Measurements from ENCODE around the gene HSPA4.

The HSPA4 gene

DNA sequence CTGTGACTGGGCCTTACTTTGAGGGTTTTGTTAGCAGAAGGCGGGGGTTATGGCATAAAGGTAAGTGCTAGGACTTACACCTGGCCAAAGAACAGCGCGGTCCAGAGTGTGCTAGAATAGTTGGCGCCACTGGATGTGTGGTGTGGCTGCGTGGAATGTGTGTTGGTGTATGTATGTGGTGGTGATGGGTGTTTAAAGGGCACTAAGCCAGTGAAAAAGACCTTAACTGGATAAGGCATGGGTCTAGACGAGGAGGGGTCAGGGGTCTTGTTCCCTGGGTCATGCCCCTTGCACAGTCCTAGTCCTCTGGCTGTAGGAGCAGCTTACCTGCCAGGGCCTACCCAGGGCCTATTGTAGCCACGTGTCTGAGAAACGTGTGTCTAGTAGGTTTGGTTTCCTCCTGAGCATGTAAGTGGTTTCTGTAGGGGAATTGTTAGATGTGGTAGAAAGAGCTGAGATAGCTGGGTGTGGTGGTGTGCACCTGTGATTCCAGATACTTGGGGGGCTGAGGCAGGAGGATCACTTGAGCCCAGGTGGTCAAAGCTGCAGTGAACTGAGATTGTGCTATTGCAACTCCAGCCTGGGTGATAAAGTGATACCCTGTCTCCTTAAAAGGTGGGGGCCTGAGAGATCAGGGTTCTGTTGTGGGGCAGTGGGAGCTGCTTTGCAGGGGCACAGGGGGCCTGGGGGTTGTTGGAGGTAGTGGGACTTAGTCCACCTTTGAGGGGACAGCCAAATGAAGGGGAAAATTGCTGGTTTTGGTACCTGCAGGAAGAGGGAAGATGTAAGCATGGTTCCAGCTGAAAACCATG lies 55.2 kb downstream of the HSPA4 start:
- no peak for DNase-seq

GRCh38 chr5:133108481-133108921 lies 56.7 kb downstream of the HSPA4 start:
- no peak for DNase-seq

DNA sequence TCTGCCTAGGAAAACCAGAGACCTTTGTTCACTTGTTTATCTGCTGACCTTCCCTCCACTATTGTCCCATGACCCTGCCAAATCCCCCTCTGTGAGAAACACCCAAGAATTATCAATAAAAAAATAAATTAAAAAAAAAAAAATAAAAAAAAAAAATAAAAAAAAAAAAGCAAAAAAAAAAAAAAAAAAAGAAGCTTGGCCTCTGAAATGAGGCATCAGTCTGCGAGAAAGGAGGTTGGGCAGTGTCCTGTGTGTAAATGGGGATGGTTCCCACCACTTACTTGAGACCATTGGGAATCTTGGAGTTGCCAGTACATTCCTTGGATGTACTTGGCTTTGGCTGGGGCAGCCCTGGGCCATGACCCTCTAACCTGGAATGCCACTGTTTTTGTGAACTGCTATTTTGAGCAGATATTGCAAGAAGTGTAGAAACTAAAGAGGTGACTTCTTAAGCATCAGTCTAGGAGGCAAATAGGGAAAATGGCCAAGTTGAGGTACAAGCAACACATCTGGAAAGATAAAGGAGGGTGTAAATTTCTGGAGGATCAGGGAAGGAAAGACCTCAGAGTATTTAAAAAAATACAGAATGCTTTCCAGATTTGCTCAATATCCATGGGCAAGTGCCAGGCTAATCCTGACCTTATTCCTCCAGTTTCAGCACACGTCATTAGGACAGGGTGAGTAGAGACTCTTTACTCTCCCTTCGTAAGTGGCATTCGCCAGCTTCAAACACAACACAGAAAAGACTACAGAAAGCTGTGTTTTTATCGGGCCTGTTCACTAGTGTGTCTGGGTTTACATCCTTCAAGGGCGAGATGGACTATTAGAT lies 58.1 kb downstream of the HSPA4 start:
- DNase-seq = no peak

- no peak for DNase-seq
Measured at GRCh38 chr5:133110709-133111108, 58.9 kb downstream of the HSPA4 start.

- DNase-seq = peak; percentile 47 to 50
Measured at GRCh38 chr5:133111299-133111698, 59.5 kb downstream of the HSPA4 start.

DNA sequence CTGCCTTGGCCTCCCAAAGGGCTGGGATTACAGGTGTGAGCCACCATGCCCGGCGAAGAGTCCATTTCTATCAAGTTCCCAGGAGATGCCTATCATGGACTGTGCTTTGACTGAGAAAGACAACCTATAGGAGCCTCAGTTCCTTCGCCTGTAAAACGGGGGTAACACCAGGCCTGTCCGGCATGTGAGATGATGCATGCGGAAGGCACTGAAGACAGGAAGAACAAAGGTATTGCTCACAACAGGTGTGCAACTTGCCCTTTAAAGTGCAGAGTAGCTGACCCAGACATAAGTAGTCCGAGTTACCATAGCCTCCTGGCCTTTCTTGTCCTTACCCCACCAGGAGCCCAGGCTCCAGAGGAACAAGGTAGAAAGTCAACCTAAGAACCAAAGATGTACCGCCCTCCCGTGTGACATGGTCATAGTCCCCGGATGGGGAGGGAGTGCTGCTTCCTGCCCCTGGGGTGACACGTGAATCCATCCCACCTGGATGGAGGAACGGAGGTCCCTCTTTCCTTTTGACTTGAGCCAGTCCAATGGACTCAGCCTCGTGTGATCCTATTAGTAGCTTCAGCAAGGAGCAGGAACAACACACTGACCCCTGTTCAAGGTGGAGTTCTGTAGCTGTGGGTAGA lies 60.3 kb downstream of the HSPA4 start:
- DNase-seq = no peak

- no peak for DNase-seq
Measured at GRCh38 chr5:133113331-133114061, 61.7 kb downstream of the HSPA4 start.

DNA sequence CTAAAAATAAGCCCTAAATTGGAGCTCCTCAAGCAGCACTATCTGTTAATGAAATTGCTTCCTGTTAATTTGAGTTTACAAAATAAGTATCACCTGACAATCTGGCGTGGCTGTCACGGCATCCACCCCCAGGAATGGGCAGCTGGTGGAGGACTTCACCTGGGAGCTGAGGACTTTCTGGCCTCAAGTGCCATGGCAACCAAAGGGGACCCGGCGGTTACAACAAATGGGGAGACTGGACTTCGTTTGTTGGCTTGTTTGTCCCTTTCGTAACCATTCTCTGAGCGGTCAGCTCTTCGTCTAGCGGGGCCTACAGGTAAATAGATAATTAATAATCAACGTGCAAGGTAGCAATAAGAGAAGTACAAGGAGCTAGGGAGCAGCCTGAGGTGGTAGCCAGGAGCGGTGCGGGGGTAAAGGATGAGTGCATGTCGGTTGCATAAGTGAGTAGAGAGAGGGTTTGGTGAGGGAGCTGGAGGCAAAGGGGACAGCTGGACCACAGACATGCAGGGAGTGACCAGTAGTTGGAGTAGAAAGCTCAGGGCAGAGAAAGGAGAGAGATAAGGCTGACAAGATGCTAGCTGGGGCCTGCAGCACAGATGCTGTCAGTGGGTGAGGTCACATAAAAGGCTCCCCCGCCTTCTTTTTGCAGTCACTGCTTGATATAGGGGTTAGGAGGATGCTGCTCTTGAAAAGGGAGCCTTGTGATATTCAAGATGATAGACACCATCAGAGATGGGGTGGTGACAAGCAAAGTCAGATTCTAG lies 62.5 kb downstream of the HSPA4 start:
- no peak for DNase-seq

- DNase-seq = no peak
Measured at GRCh38 chr5:133114933-133115310, 63.1 kb downstream of the HSPA4 start.

- DNase-seq = no peak
Measured at GRCh38 chr5:133116601-133117000, 64.8 kb downstream of the HSPA4 start.

DNA sequence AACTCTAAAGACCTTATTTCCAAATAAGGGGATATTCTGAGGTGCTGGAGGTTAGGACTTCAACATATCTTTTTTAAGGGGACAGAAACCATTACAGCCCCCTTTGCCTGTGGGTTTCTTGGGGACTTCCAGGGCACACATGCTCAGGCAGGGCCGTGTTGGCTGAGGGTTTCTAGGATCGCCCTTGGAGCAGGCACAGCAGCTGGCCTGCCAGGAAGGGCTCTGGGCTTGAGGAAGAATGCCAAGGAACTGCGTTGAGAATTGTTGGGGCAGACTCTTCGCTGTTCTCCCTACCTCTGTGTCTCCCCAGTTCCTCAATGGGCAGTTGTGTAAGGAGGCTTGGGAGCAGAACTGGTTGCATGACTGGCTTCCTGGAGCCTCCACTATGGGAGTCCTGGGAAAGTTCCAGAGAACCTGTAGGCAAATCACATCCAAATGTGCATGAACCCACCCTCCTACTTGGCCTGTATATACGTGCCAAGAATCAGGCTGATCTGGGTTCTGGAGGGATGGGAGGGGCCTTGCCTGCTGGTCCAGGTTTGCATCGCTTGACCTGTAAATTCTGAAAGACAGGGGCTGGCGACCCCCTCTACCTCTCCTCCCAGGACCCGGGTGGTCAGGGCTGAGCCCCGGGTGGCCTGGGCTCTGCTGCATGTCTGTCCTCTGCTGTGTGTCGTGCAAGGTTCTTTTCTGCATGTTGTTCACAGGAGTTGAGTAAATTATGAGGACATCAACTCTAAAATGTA lies 65.5 kb downstream of the HSPA4 start:
- no peak for DNase-seq

DNA sequence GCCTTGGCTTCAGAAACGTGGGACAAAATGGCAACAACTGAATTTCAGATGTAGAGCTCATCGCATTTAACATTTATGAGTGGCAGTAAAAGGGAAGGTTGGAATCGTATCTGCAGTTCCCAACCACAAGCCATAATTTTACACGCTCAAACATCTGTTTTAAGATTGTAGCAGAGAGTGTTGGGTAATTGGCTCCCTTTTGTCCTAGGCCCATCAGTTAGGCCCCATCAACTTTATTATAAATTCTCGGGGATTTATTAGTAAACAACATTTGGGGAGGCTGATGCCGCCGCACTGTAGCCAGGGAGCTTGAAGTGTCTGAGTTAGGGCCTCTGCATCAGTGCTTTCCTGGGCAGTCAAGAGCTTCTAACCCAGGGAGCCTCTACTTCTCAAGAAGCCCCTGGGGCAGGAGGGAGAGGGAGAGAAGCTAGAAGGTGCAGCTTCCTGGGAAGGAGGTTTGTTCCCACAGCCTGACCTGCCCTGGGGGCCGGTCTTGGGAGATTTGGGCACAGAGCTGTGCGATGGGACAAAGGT lies 66.2 kb downstream of the HSPA4 start:
- DNase-seq = no peak

DNA sequence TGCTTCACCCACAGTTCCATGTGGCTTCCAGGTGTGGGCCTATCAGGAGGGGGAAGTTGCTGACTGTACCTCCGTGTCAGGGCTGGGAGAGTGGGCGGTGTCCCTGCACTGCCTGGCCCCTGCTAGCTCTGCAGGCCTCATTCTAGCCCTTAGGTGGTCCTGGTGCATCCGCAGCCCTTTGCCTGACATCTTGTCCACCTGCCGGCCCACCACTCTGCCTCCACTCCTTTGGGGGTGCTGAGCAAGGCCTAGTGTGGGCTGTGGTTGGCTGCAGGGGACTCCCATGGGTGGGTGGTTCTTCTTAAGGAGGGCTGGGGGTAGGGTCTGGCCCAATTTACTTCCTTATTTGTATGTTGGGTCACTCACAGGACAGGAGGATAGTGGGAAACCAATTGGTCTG lies 66.9 kb downstream of the HSPA4 start:
- DNase-seq = no peak

- DNase-seq = no peak
Measured at GRCh38 chr5:133119233-133119711, 67.5 kb downstream of the HSPA4 start.

GRCh38 chr5:133120156-133120750 lies 68.4 kb downstream of the HSPA4 start:
- DNase-seq = no peak

DNA sequence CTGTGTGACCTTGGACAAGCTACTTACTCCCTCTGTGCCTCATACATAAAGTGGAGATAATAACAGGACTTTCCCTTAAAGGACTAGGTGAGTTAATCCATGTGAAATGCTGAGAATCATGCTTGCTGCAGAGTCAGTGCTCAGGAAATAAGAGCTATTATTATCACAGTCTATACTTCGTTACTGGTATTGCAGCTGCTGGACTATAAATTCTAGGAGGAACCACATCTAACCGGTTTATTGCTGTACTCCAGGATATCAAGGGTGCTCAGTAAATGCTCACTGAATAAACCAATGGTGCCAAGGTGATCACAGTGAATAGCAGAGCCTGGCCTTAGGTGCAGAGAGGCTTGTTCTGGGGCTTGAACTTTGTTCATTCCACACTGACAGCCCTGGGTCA lies 69.3 kb downstream of the HSPA4 start:
- no peak for DNase-seq

- DNase-seq = no peak
Measured at GRCh38 chr5:133121611-133122150, 69.9 kb downstream of the HSPA4 start.

DNA sequence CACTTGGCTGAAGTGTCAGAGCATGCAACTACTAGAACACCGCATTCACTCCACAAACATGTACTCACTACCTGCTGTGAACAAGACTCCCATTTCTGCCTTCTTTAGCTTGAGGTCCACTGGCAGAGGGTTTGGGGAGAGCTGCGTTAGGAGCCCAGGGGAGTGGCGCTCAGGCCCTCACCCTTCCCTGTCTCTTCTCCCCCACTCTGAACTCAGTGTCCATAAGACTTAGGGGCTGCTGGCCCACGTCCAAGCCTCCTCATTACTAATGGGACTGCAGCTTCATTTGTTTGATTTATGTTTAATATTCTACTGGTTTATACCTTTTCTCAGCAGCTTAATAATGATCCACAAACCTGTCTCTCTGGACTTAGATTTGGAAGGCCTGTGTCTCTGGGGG lies 70.9 kb downstream of the HSPA4 start:
- DNase-seq = no peak

DNA sequence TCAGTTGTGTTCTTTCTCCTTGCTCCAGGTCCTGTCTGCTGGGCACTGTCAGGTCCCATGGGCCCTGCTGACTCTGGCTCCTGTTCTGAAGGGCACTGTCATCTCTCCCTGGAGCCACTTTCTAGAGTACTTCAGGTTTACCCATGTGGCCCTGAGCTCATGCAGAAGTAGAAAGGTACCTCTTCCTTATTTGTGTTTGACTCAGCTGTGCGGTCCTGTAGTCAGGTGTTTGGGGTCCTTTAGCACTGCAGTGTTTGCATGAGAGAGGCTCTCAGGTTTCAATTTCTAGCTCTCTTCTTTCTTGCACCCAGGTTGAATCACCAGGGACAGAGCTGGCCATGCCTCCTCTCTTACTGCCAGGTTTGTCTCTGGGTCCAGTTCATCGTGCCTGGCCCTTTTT lies 71.5 kb downstream of the HSPA4 start:
- DNase-seq = no peak

GRCh38 chr5:133124891-133125290 lies 73.1 kb downstream of the HSPA4 start:
- no peak for DNase-seq
